HepG2 (cell line): Measurements from ENCODE around the gene ZDHHC8. TPM values are rescaled to one million over a fixed set of nuclear protein-coding genes. Genes with fewer than 3 reads are reported as not detected.

Experiments
- ATAC-seq: fragments of 200-7000 bp; cut with Tn5 transposase; 3 replicates; pipeline ENCODE4 v1.9.1; 2020; ENCODE audit warnings: mild to moderate bottlenecking, moderate library complexity
- BruUV-seq: library from RNA; stranded (reverse); fragments of 400-500 nt; replicated peaks from 2 replicates; lab custom pipeline; 2021; lab: Mats Ljungman, UMichigan
- CTCF ChIA-PET: fragments of 300-600 bp; formaldehyde crosslinking; extraction: SDS; loops from one replicate; lab custom pipeline; 2021; ENCODE audit warnings: low total read pairs, inconsistent platforms, low intra/inter-chr PET ratio; lab: Yijun Ruan, JAX
- POLR2A ChIA-PET: fragments of 350-600 bp; sonication (Branson Sonifier 250); formaldehyde crosslinking; loops from one replicate; lab custom pipeline; 2020; ENCODE audit warnings: antibody characterized with exemption, inconsistent platforms; lab: Yijun Ruan, JAX
- DNase-seq: peaks from one replicate; pipeline ENCODE4 v3.0.0-alpha.2; 2015; ENCODE audit warnings: low spot score
- FAIRE-seq: peaks from 3 replicates; lab custom pipeline; 2011; peaks lifted over from hg19 to GRCh38; lab: Jason Lieb, UNC
- H2AFZ ChIP-seq: one replicate; pipeline ENCODE4 v1.6.1; 2011; ENCODE audit warnings: low read length, inconsistent platforms
- H3K27ac ChIP-seq: fragments of 300-600 bp; 3 replicates; pipeline ENCODE4 v1.8.0; 2011; ENCODE audit warnings: mixed run types, mild to moderate bottlenecking, mixed read lengths, low read length, inconsistent platforms; ENCODE audit not compliant: insufficient read depth; ENCODE audit errors: extremely low read length
- H3K27me3 ChIP-seq, 2 experiments: fragments of 200-600 bp in 1 of 2; 2 replicates in 1 of 2; 3 replicates in 1 of 2; pipeline versions ENCODE4 v1.6.0 to v1.8.0; 2011; ENCODE audit warnings: low read length in 2 of 2, mild to moderate bottlenecking in 2 of 2, moderate library complexity in 2 of 2, inconsistent platforms in 1 of 2; ENCODE audit not compliant: insufficient read depth in 2 of 2, control insufficient read depth in 1 of 2
- H3K36me3 ChIP-seq, 2 experiments: fragments of 200-600 bp in 1 of 2; replicated peaks in 1 of 2; 2 replicates in 1 of 2; 3 replicates in 1 of 2; pipeline versions ENCODE4 v1.5.1 to v1.8.0; 2011; ENCODE audit warnings: low read length in 2 of 2, inconsistent platforms in 1 of 2; ENCODE audit not compliant: insufficient read depth in 2 of 2, control insufficient read depth in 1 of 2
- H3K4me1 ChIP-seq: 2 replicates; pipeline ENCODE4 v1.5.1; 2012; ENCODE audit warnings: low read length, inconsistent platforms; ENCODE audit not compliant: insufficient read depth
- H3K4me2 ChIP-seq: 2 replicates; pipeline ENCODE4 v1.6.0; 2011; ENCODE audit warnings: low read depth, low read length, inconsistent platforms
- H3K4me3 ChIP-seq, 3 experiments: fragments of 200-600 bp in 1 of 3; sonication (generic), shearing (Covaris generic) in 1 of 3; replicated peaks in 1 of 3; 2 replicates each; pipeline ENCODE4 v1.5.1; 2011 to 2016; ENCODE audit warnings: low read length in 3 of 3, inconsistent platforms in 2 of 3, low read depth in 2 of 3, mild to moderate bottlenecking in 2 of 3, control low read depth in 1 of 3, mixed read lengths in 1 of 3; ENCODE audit not compliant: insufficient read depth in 1 of 3
- H3K79me2 ChIP-seq: one replicate; pipeline ENCODE4 v1.6.1; 2011; ENCODE audit warnings: low read length, inconsistent platforms; ENCODE audit not compliant: insufficient read depth
- H3K9ac ChIP-seq: 2 replicates; pipeline ENCODE4 v1.6.0; 2011; ENCODE audit warnings: mild to moderate bottlenecking, low read depth, low read length, inconsistent platforms; ENCODE audit not compliant: insufficient read depth
- H3K9me3 ChIP-seq: 2 replicates; pipeline ENCODE4 v1.5.1; 2012; ENCODE audit warnings: mild to moderate bottlenecking, low read length
- H4K20me1 ChIP-seq: 2 replicates; pipeline ENCODE4 v1.6.0; 2011; ENCODE audit warnings: inconsistent platforms, mild to moderate bottlenecking, low read length, moderate library complexity; ENCODE audit not compliant: insufficient read depth
- AGO2 ChIP-seq: fragments of 200-400 bp; formaldehyde crosslinking; optimal IDR thresholded peaks from 2 replicates; pipeline ENCODE3; 2017; ENCODE audit warnings: mild to moderate bottlenecking, low read depth, low read length, moderate library complexity
- CBX5 ChIP-seq: sonication (generic); formaldehyde crosslinking; IDR thresholded peaks from 2 replicates; pipeline ENCODE4 v1.4.0; 2020; ENCODE audit warnings: missing genetic modification reagents, borderline replicate concordance
- DNMT1 ChIP-seq: sonication (generic); formaldehyde crosslinking; IDR thresholded peaks from 2 replicates; pipeline ENCODE4 v1.5.1; 2020; ENCODE audit warnings: mild to moderate bottlenecking, missing genetic modification reagents
- FOXA3 ChIP-seq: IDR thresholded peaks from 2 replicates; pipeline ENCODE4 v1.6.1; 2016; ENCODE audit warnings: missing genetic modification reagents, missing compliant biosample characterization
- HNRNPL ChIP-seq: fragments of 200-400 bp; formaldehyde crosslinking; IDR thresholded peaks from 2 replicates; pipeline ENCODE4 v1.6.1; 2017; ENCODE audit warnings: mild to moderate bottlenecking, low read depth, low read length
- HOXA3 ChIP-seq: sonication (generic); formaldehyde crosslinking; IDR thresholded peaks from 2 replicates; pipeline ENCODE4 v1.5.0; 2020; ENCODE audit warnings: missing genetic modification reagents
- JUND ChIP-seq: sonication (generic); formaldehyde crosslinking; IDR thresholded peaks from 2 replicates; pipeline ENCODE4 v1.8.0; 2022; ENCODE audit warnings: mild to moderate bottlenecking, missing genetic modification reagents
- KLF13 ChIP-seq: sonication (generic); formaldehyde crosslinking; IDR thresholded peaks from 2 replicates; pipeline ENCODE4 v1.4.0; 2020; ENCODE audit warnings: mild to moderate bottlenecking, missing genetic modification reagents
- KMT2B ChIP-seq: IDR thresholded peaks from 2 replicates; pipeline ENCODE4 v1.6.1; 2016; ENCODE audit warnings: missing genetic modification reagents, missing compliant biosample characterization
- POGZ ChIP-seq: sonication (generic); formaldehyde crosslinking; IDR thresholded peaks from 2 replicates; pipeline ENCODE4 v1.4.0; 2020; ENCODE audit warnings: mild to moderate bottlenecking, missing genetic modification reagents
- WIZ ChIP-seq: sonication (generic); formaldehyde crosslinking; IDR thresholded peaks from 2 replicates; pipeline ENCODE4 v1.5.1; 2020; ENCODE audit warnings: mild to moderate bottlenecking, missing genetic modification reagents
- ZC3H4 ChIP-seq: sonication (generic); formaldehyde crosslinking; IDR thresholded peaks from 2 replicates; pipeline ENCODE4 v1.4.0; 2020; ENCODE audit warnings: missing genetic modification reagents, borderline replicate concordance
- ZNF547 ChIP-seq: sonication (generic); formaldehyde crosslinking; IDR thresholded peaks from 2 replicates; pipeline ENCODE4 v1.5.1; 2020; ENCODE audit warnings: mild to moderate bottlenecking, missing genetic modification reagents
- ZNF563 ChIP-seq: sonication (generic); formaldehyde crosslinking; IDR thresholded peaks from 2 replicates; pipeline ENCODE4 v1.8.0; 2022; ENCODE audit warnings: mild to moderate bottlenecking, moderate library complexity, missing genetic modification reagents
- ZNF790 ChIP-seq: sonication (generic); formaldehyde crosslinking; IDR thresholded peaks from 2 replicates; pipeline ENCODE4 v1.8.0; 2022; ENCODE audit warnings: missing genetic modification reagents, mild to moderate bottlenecking, borderline replicate concordance
- ZNF891 ChIP-seq: sonication (generic); formaldehyde crosslinking; IDR thresholded peaks from 2 replicates; pipeline ENCODE4 v1.5.0; 2020; ENCODE audit warnings: mild to moderate bottlenecking, missing genetic modification reagents
- ZSCAN25 ChIP-seq: sonication (generic); formaldehyde crosslinking; IDR thresholded peaks from 2 replicates; pipeline ENCODE4 v1.8.0; 2022; ENCODE audit warnings: mild to moderate bottlenecking, missing genetic modification reagents
- WGBS: methylation state at CpG from one replicate; pipeline ENCODE4 v1.1.6; 2017; ENCODE audit warnings: low lambda C conversion rate; 5-methylcytosine and 5-hydroxymethylcytosine counted together
- in situ Hi-C: cut with HindIII; loops from 2 replicates; pipeline ENCODE4 v1.10.0; 2017; ENCODE audit warnings: low pct_unique_long_range_greater_than_20kb; ENCODE audit not compliant: extremely low pct_ligation_motif_present
- intact Hi-C: fragments of 100-400 bp; cut with micrococcal nuclease; formaldehyde crosslinking; loops from one replicate; pipeline ENCODE4 v1.10.0; 2022; ENCODE audit not compliant: unreplicated experiment
- polyA plus RNA-seq, 8 experiments: library from polyadenylated mRNA; depleted of rRNA in 3 of 8; stranded (reverse) in 7 of 8; unstranded in 1 of 8; fragments of >200 nt; fragmentation: Illumina TruSeq in 4 of 8; extraction: Trizol in 4 of 8; gene quantifications; 2 replicates each; pipeline versions ENCODE4 v1.2.1 to v1.2.3, GENCODE V29; 2011 to 2016; ENCODE audit warnings: low read depth in 4 of 8, missing spikeins in 1 of 8, mixed read lengths in 1 of 8; ENCODE audit not compliant: insufficient read depth in 1 of 8
- total RNA-seq, 5 experiments: library from RNA; depleted of rRNA; stranded (reverse); fragments of >200 nt; fragmentation: Illumina TruSeq; extraction: Trizol; gene quantifications; 2 replicates each; pipeline ENCODE4 v1.2.3, GENCODE V29; 2016; ENCODE audit warnings: low read depth in 1 of 5
- TF ChIP-seq, protein P1 (sequence below): IDR thresholded peaks from 2 replicates; pipeline ENCODE4 v1.6.1; 2016; ENCODE audit warnings: control low read depth
- TF ChIP-seq, protein P2 (sequence below): sonication (generic); formaldehyde crosslinking; IDR thresholded peaks from 2 replicates; pipeline ENCODE4 v1.4.0; 2020; ENCODE audit warnings: mild to moderate bottlenecking, missing genetic modification reagents

The ZDHHC8 gene
- total and polyA plus RNA-seq, 2 of the 13 experiments (the other 11 are each of a cell fraction or from before 2014, with no cell fraction given), result 7.5 to 21.3 TPM

- Histone ChIP-seq H3K4me3 (no peak overlapping the region), H3K9ac (no peak overlapping the region), H3K79me2 (no peaks in the 10 kb centered on the region), H3K27me3 (no peaks in the 10 kb centered on the region), H2AFZ (no peak overlapping the region), H4K20me1 (0 out of 2 replicates have a peak, but pooled peaks cover 6% of the 10 kb centered on the region), H3K4me2 (no peak overlapping the region), H3K36me3 (peaks cover under 1 to 1% of the 10 kb centered on the region in 2 experiments; a peak in 1 of 5 replicates), H3K9me3 (no peaks in the 10 kb centered on the region), H3K27ac (no peak overlapping the region), H3K4me1 (0 out of 2 replicates have a peak, but pooled peaks cover 12% of the 10 kb centered on the region)
- intact Hi-C loops, result no loop called here
- BruUV-seq, result no TSS peak
- WGBS, result 100% methylated on average over 3 of the region's 22 CpGs
- DNase-seq, result no peak
- no peak for ATAC-seq
- no peak for FAIRE-seq
- TF ChIP-seq JUND (no peak), ZSCAN25 (CRISPR knock-in tag) (no peak), CBX5 (CRISPR knock-in tag) (no peak), POGZ (CRISPR knock-in tag) (no peak), HNRNPL (no peak), WIZ (CRISPR knock-in tag) (no peak), DNMT1 (no peak), KMT2B (no peak), KLF13 (no peak), ZNF790 (CRISPR knock-in tag) (no peak), ZNF891 (CRISPR knock-in tag) (no peak), ZNF547 (no peak), HOXA3 (CRISPR knock-in tag) (no peak), ZNF563 (CRISPR knock-in tag) (no peak), FOXA3 (CRISPR knock-in tag) (no peak), AGO2 (no peak), ZC3H4 (CRISPR knock-in tag) (no peak)
- TF ChIP-seq, protein P1, sequence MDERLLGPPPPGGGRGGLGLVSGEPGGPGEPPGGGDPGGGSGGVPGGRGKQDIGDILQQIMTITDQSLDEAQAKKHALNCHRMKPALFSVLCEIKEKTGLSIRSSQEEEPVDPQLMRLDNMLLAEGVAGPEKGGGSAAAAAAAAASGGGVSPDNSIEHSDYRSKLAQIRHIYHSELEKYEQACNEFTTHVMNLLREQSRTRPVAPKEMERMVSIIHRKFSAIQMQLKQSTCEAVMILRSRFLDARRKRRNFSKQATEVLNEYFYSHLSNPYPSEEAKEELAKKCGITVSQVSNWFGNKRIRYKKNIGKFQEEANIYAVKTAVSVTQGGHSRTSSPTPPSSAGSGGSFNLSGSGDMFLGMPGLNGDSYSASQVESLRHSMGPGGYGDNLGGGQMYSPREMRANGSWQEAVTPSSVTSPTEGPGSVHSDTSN, result no peak
- TF ChIP-seq, protein P2, sequence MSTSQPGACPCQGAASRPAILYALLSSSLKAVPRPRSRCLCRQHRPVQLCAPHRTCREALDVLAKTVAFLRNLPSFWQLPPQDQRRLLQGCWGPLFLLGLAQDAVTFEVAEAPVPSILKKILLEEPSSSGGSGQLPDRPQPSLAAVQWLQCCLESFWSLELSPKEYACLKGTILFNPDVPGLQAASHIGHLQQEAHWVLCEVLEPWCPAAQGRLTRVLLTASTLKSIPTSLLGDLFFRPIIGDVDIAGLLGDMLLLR (CRISPR knock-in tag), result no peak
- in situ Hi-C loops, result no loop called here
- CTCF ChIA-PET, result no interaction called here
- POLR2A ChIA-PET, result no interaction called here
Measured at GRCh38 chr22:20145206-20145831, 13.7 kb downstream of the ZDHHC8 start.
